K562 (cell line): Measurements from ENCODE around the gene MILR1. TPM values are rescaled to one million over a fixed set of nuclear protein-coding genes. Genes with fewer than 3 reads are reported as not detected.

Source experiments
- ATAC-seq: fragments of 200-7000 bp; cut with Tn5 transposase; 3 replicates; pipeline ENCODE4 v1.9.1; 2020; ENCODE audit warnings: moderate library complexity
- BruUV-seq: library from RNA; stranded (reverse); fragments of 400-500 nt; replicated peaks from 2 replicates; lab custom pipeline; 2021; lab: Mats Ljungman, UMichigan
- CTCF ChIA-PET: fragments of 300-600 bp; formaldehyde crosslinking; extraction: SDS; loops from one replicate; lab custom pipeline; 2021; ENCODE audit warnings: low intra/inter-chr PET ratio; lab: Yijun Ruan, JAX
- POLR2A ChIA-PET: fragments of 300-600, 350-650 bp; sonication (Branson Sonifier 250); formaldehyde crosslinking; extraction: SDS; loops from one replicate; lab custom pipeline; 2021; ENCODE audit warnings: antibody characterized with exemption, inconsistent platforms; lab: Yijun Ruan, JAX
- DNase-seq, 4 experiments: peaks; one replicate each; pipeline versions ENCODE4 v3.0.0 to v3.0.0-alpha.2; 2011 to 2018; ENCODE audit warnings: low spot score in 3 of 4, mixed read lengths in 3 of 4; ENCODE audit errors: extremely low read depth in 1 of 4
- FAIRE-seq: peaks from 2 replicates; lab custom pipeline; 2011; peaks lifted over from hg19 to GRCh38; lab: Jason Lieb, UNC
- H2AFZ ChIP-seq: 2 replicates; pipeline ENCODE4 v1.6.0; 2011; ENCODE audit warnings: low read depth, low read length, control low read depth, inconsistent platforms
- H3K27ac ChIP-seq: fragments of 200-600 bp; 3 replicates; pipeline ENCODE4 v1.8.0; 2011; ENCODE audit warnings: low read depth, mild to moderate bottlenecking, control low read depth, inconsistent platforms, low read length, moderate library complexity, mixed read lengths; ENCODE audit errors: extremely low read depth
- H3K27me3 ChIP-seq, 2 experiments: fragments of 300-600 bp in 1 of 2; 2 replicates in 1 of 2; 3 replicates in 1 of 2; pipeline versions ENCODE4 v1.6.0 to v1.8.0; 2011; ENCODE audit warnings: inconsistent platforms in 2 of 2, low read length in 2 of 2, mild to moderate bottlenecking in 1 of 2, mixed read lengths in 1 of 2, moderate library complexity in 1 of 2; ENCODE audit not compliant: control insufficient read depth in 2 of 2, insufficient read depth in 2 of 2
- H3K36me3 ChIP-seq: fragments of 300-600 bp; 3 replicates; pipeline ENCODE4 v1.8.0; 2011; ENCODE audit warnings: mild to moderate bottlenecking, low read length, inconsistent platforms; ENCODE audit not compliant: control insufficient read depth, insufficient read depth
- H3K4me1 ChIP-seq, 2 experiments: fragments of 200-600 bp in 1 of 2; replicated peaks in 1 of 2; 2 replicates in 1 of 2; 3 replicates in 1 of 2; pipeline versions ENCODE4 v1.5.1 to v1.8.0; 2011; ENCODE audit warnings: inconsistent platforms in 2 of 2, low read length in 2 of 2, mild to moderate bottlenecking in 1 of 2, mixed read lengths in 1 of 2, moderate library complexity in 1 of 2; ENCODE audit not compliant: control insufficient read depth in 2 of 2, insufficient read depth in 2 of 2
- H3K4me2 ChIP-seq: 2 replicates; pipeline ENCODE4 v1.6.1; 2011; ENCODE audit warnings: low read length, control low read depth, inconsistent platforms, mixed read lengths; ENCODE audit not compliant: insufficient read depth
- H3K4me3 ChIP-seq: fragments of 200-600 bp; sonication (generic), shearing (Covaris generic); 2 replicates; pipeline ENCODE4 v1.5.1; 2016; ENCODE audit warnings: control low read depth, inconsistent platforms
- H3K79me2 ChIP-seq: fragments of 200-600 bp; 3 replicates; pipeline ENCODE4 v1.8.0; 2011; ENCODE audit warnings: low read length, inconsistent platforms; ENCODE audit not compliant: control insufficient read depth, insufficient read depth
- H3K9ac ChIP-seq, 2 experiments: 2 replicates each; pipeline versions ENCODE4 v1.6.0 to v1.6.1; 2011; ENCODE audit warnings: low read depth in 2 of 2, low read length in 2 of 2, control low read depth in 1 of 2, inconsistent platforms in 1 of 2, mild to moderate bottlenecking in 1 of 2, mixed read lengths in 1 of 2; ENCODE audit not compliant: insufficient read depth in 1 of 2
- H3K9me1 ChIP-seq: one replicate; pipeline ENCODE4 v1.6.0; 2011; ENCODE audit warnings: inconsistent platforms, mild to moderate bottlenecking, low read length, moderate library complexity; ENCODE audit not compliant: control insufficient read depth, insufficient read depth
- H3K9me3 ChIP-seq: replicated peaks from 2 replicates; pipeline ENCODE4 v1.5.1; 2011; ENCODE audit warnings: low read depth, low read length, inconsistent platforms; ENCODE audit not compliant: control insufficient read depth, insufficient read depth
- H4K20me1 ChIP-seq: replicated peaks from 2 replicates; pipeline ENCODE4 v1.6.1; 2011; ENCODE audit warnings: low read length, inconsistent platforms, mixed read lengths; ENCODE audit not compliant: control insufficient read depth, insufficient read depth
- CTCFL ChIP-seq: IDR thresholded peaks from 2 replicates; pipeline ENCODE4 v1.6.1; 2011; ENCODE audit warnings: borderline replicate concordance, low read depth, mild to moderate bottlenecking, moderate library complexity, low read length; ENCODE audit not compliant: insufficient read depth, poor library complexity, severe bottlenecking
- DDX20 ChIP-seq: fragments of 450-650 bp; IDR thresholded peaks from 2 replicates; pipeline ENCODE4 v1.6.1; 2016; ENCODE audit warnings: missing genetic modification characterization, low read depth, mild to moderate bottlenecking, missing compliant biosample characterization, moderate library complexity
- E2F3 ChIP-seq: fragments of 250-450 bp; sonication (Bioruptor Pico); IDR thresholded peaks from 2 replicates; pipeline ENCODE4 v1.4.0; 2020; ENCODE audit warnings: mild to moderate bottlenecking
- EP300 ChIP-seq: IDR thresholded peaks from 2 replicates; pipeline ENCODE4 v1.6.1; 2012; ENCODE audit warnings: low read length, improper control_type of control experiment
- GMEB1 ChIP-seq: fragments of 250-450 bp; sonication (Bioruptor Pico); IDR thresholded peaks from 2 replicates; pipeline ENCODE4 v1.4.0; 2020; ENCODE audit warnings: mild to moderate bottlenecking
- HDAC8 ChIP-seq: fragments of 450-650 bp; IDR thresholded peaks from 2 replicates; pipeline ENCODE4 v1.6.1; 2016; ENCODE audit warnings: mild to moderate bottlenecking, missing genetic modification characterization, moderate library complexity, missing compliant biosample characterization
- ID3 ChIP-seq, 2 experiments: fragments of 250-450 bp in 1 of 2; fragments of 450-650 bp in 1 of 2; sonication (Bioruptor Pico) in 1 of 2; IDR thresholded peaks; 2 replicates each; pipeline versions ENCODE4 v1.6.1 to v1.8.0; 2016 to 2021; ENCODE audit warnings: mild to moderate bottlenecking in 2 of 2, moderate library complexity in 2 of 2, missing compliant biosample characterization in 1 of 2, missing genetic modification characterization in 1 of 2
- IFI16 ChIP-seq: fragments of 250-450 bp; sonication (Bioruptor Pico); IDR thresholded peaks from 2 replicates; pipeline ENCODE4 v2.1.2; 2022; ENCODE audit warnings: mild to moderate bottlenecking, inconsistent platforms
- NFIX ChIP-seq: fragments of 250-450 bp; sonication (Bioruptor Pico); IDR thresholded peaks from 2 replicates; pipeline ENCODE4 v1.4.0; 2020; ENCODE audit warnings: low read depth, mild to moderate bottlenecking, moderate library complexity
- SMAD4 ChIP-seq: fragments of 250-450 bp; sonication (Bioruptor Pico); conservative IDR thresholded peaks from 2 replicates; pipeline ENCODE4 v1.8.0; 2021; ENCODE audit warnings: inconsistent platforms, mild to moderate bottlenecking, moderate library complexity
- SREBF2 ChIP-seq: sonication (generic); formaldehyde crosslinking; IDR thresholded peaks from 2 replicates; pipeline ENCODE4 v1.4.0; 2020; ENCODE audit warnings: mild to moderate bottlenecking, missing genetic modification reagents
- SRSF9 ChIP-seq: fragments of 200-400 bp; formaldehyde crosslinking; IDR thresholded peaks from 2 replicates; pipeline ENCODE4 v1.6.1; 2017; ENCODE audit warnings: low read depth, low read length, borderline replicate concordance
- ZNF395 ChIP-seq: fragments of 200-800 bp; sonication (Bioruptor generic); IDR thresholded peaks from 2 replicates; pipeline ENCODE4 v1.6.1; 2017; ENCODE audit warnings: missing genetic modification characterization, missing compliant biosample characterization
- ZNF830 ChIP-seq: fragments of 250-450 bp; sonication (Bioruptor Pico); IDR thresholded peaks from 2 replicates; pipeline ENCODE4 v1.5.0; 2021; ENCODE audit warnings: mild to moderate bottlenecking
- WGBS: fragments of 100-300 bp; shearing (Covaris generic); methylation state at CpG from one replicate; pipeline ENCODE4 v1.1.6; 2016; ENCODE audit warnings: low coverage, mixed read lengths; ENCODE audit not compliant: insufficient coverage; ENCODE audit errors: missing lambda C conversion rate; 5-methylcytosine and 5-hydroxymethylcytosine counted together
- in situ Hi-C: fragments of 300-500 bp; cut with MboI; formaldehyde crosslinking; loops from 4 replicates; pipeline ENCODE4 v1.15.0; 2018; ENCODE audit warnings: inconsistent platforms, mixed read lengths
- intact Hi-C: fragments of 100-400 bp; cut with micrococcal nuclease; formaldehyde crosslinking; loops from 2 replicates; pipeline ENCODE4 v1.14.2; 2022
- polyA plus RNA-seq, 8 experiments: library from polyadenylated mRNA; depleted of rRNA in 4 of 8; stranded (reverse) in 5 of 8; unstranded in 3 of 8; fragments of >200 nt; fragmentation: Nextera tagmentation in 2 of 8; fragmentation: Illumina TruSeq in 1 of 8; extraction: Ambion mirVana in 2 of 8; extraction: Trizol in 1 of 8; gene quantifications; 2 replicates each; pipeline versions ENCODE4 v1.2.1 to v1.2.3, GENCODE V29; 2011 to 2014; ENCODE audit warnings: inconsistent platforms in 1 of 8, missing spikeins in 1 of 8
- total RNA-seq, 7 experiments: library from RNA; depleted of rRNA in 6 of 7; stranded (reverse); fragments of >200 nt in 6 of 7; fragmentation: Illumina TruSeq in 2 of 7; extraction: Trizol in 2 of 7; gene quantifications; 2 replicates each; pipeline versions ENCODE4 v1.2.1 to v1.2.3, GENCODE V29; 2011 to 2021; ENCODE audit warnings: low replicate concordance in 1 of 7

MILR1 gene
- total and polyA plus RNA-seq, 9 of the 15 experiments (the other 6 are each of a cell fraction or from before 2014, with no cell fraction given): 3.8 to 14.1 (median 7.1) TPM

- ChIA-PET POLR2A (interaction anchor here (0.6 to 5.2 kb wide), 32 partner anchors 9 to 233 kb away, joined by 3 to 114 read pairs (median 6); partner anchors contain the start of gene POLG2), CTCF (interaction anchor here (0.7 to 0.9 kb wide), 2 partner anchors 87 kb away, joined by 3 read pairs; no protein-coding TSS in a partner anchor)
- Histone ChIP-seq H3K36me3 (peaks cover 73% of the 10 kb centered on the region), H3K9me3 (no peaks in the 10 kb centered on the region), H3K4me2 (peak within 1 kb of the TSS; percentile 98), H3K4me1 (peaks cover 6 to 13% of the 10 kb centered on the region in 2 experiments; a peak in 3 of 5 replicates), H3K4me3 (peak within 1 kb of the TSS; percentile 77), H2AFZ (peak within 1 kb of the TSS; percentile 82), H3K9me1 (no peaks in the 10 kb centered on the region), H4K20me1 (peaks cover 23% of the 10 kb centered on the region), H3K9ac (peak within 1 kb of the TSS; percentile 98 to 99), H3K27me3 (no peaks in the 10 kb centered on the region), H3K79me2 (peaks cover 82% of the 10 kb centered on the region), H3K27ac (peak within 1 kb of the TSS; percentile 97)
- under 1% methylated on average over 58 of the region's 77 CpGs for WGBS
- peak; percentile 76 for ATAC-seq
- peak in 3 of 4 experiments; percentile 80 to 95 (median 88) for DNase-seq
- no peak for FAIRE-seq
- BruUV-seq: no TSS peak
- intact Hi-C loops: loop anchor here (5.0 to 10.0 kb wide), 2 partner anchors 91 to 228 kb away; no protein-coding TSS in a partner anchor
- in situ Hi-C loops: no loop called here
- no peak for TF ChIP-seq CTCFL
- peak; percentile 84 for TF ChIP-seq GMEB1 (CRISPR knock-in tag)
- no peak for TF ChIP-seq DDX20
- TF ChIP-seq ZNF395: peak; percentile 35; the same call in 1 of the 2 replicates
- TF ChIP-seq ZNF830 (CRISPR knock-in tag): no peak
- no peak for TF ChIP-seq IFI16 (CRISPR knock-in tag)
- no peak for TF ChIP-seq HDAC8 (tag)
- TF ChIP-seq EP300: peak; percentile 15; the same call in 1 of the 2 replicates
- no peak for TF ChIP-seq E2F3 (CRISPR knock-in tag)
- no peak for TF ChIP-seq NFIX (CRISPR knock-in tag)
- no peak for TF ChIP-seq SREBF2 (CRISPR knock-in tag)
- TF ChIP-seq SMAD4 (CRISPR knock-in tag): peak; percentile 90
- TF ChIP-seq SRSF9: no peak
- no peak for TF ChIP-seq ID3 (CRISPR knock-in tag; IDR thresholded peaks at IDR 0.05)
- TF ChIP-seq ID3 (tag; IDR thresholded peaks at IDR 0.05): peak; percentile 50; the same call in 1 of the 2 replicates
Observed at GRCh38 chr17:64506576-64507412, 57.9 kb downstream of the MILR1 start, which contains the start of gene CEP95. Gene CEP95, plus strand, starts transcription at chr17:64506977. Its CDS starts 121 bp downstream, at chr17:64507098.
